Lower leg skin (tissue), 4 donors: ENCODE results near the gene IQGAP3. TPM values are rescaled to one million over a fixed set of nuclear protein-coding genes. Genes with fewer than 3 reads are reported as not detected.
A peak's percentile ranks its signal among the peaks of the same experiment; 100 is the strongest.

ENCODE experiments used
- DNase-seq, 2 donors: peaks; one replicate each; pipeline ENCODE4 v3.0.0-alpha.2; 2019; ENCODE audit warnings: low spot score in 2 of 2
- H3K4me3 ChIP-seq: fragments of 200-600 bp; sonication (generic); 2 replicates; pipeline ENCODE4 v1.5.1; 2017; ENCODE audit warnings: mild to moderate bottlenecking, low read depth; ENCODE audit not compliant: poor library complexity, severe bottlenecking
- POLR2A ChIP-seq, 2 donors: fragments of 450-650 bp; IDR thresholded peaks; one replicate each; pipeline ENCODE4 v1.6.1; 2016 to 2017; ENCODE audit warnings: antibody characterized with exemption in 2 of 2, mild to moderate bottlenecking in 1 of 2, moderate library complexity in 1 of 2
- WGBS, 2 donors: methylation state at CpG; one replicate each; pipeline ENCODE4 v1.1.5; 2018; 5-methylcytosine and 5-hydroxymethylcytosine counted together
- intact Hi-C: fragments of 100-400 bp; cut with DNase I; formaldehyde crosslinking; loops from one replicate; pipeline ENCODE4 v1.15.0; 2023; ENCODE audit warnings: low total_unique reads
- total RNA-seq, 4 donors: library from RNA; depleted of rRNA; stranded (reverse); fragments of >200 nt; gene quantifications; one replicate each; pipeline ENCODE4 v1.1.0, GENCODE V29; 2016
- TF ChIP-seq, protein P1 (sequence below), 3 donors: fragments of 450-650 bp; IDR thresholded peaks; one replicate each; pipeline ENCODE4 v1.5.1; 2016; ENCODE audit warnings: antibody characterized with exemption in 3 of 3, mild to moderate bottlenecking in 3 of 3, moderate library complexity in 2 of 3

IQGAP3 gene
- total RNA-seq, 4 donors from 2014 or later: 0.98 to 3.0 (median 2.1) TPM

DNA sequence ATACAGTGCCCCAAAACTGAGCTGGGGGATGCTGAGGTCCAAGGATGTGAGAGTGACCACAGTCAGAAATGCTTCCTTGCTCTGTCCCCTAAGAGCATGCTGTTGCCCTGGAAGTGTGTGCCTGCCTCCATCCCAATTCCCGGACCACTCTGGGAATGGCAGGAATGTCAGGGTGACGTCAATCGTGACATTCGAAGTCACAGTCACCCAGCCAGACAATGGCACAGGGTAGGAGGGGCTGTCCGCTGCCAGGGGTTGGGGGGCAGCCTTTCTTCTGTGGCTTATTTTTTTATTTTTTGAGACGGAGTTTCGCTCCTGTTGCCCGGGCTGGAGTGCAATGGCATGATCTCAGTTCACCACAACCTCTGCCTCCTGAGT, 94.1 kb downstream of the IQGAP3 start:
- 89 to 92% methylated on average over 8 of the region's 8 CpGs for WGBS, 2 donors
- TF ChIP-seq POLR2A (IDR thresholded peaks at IDR 0.05): no peak
- TF ChIP-seq, protein P1, sequence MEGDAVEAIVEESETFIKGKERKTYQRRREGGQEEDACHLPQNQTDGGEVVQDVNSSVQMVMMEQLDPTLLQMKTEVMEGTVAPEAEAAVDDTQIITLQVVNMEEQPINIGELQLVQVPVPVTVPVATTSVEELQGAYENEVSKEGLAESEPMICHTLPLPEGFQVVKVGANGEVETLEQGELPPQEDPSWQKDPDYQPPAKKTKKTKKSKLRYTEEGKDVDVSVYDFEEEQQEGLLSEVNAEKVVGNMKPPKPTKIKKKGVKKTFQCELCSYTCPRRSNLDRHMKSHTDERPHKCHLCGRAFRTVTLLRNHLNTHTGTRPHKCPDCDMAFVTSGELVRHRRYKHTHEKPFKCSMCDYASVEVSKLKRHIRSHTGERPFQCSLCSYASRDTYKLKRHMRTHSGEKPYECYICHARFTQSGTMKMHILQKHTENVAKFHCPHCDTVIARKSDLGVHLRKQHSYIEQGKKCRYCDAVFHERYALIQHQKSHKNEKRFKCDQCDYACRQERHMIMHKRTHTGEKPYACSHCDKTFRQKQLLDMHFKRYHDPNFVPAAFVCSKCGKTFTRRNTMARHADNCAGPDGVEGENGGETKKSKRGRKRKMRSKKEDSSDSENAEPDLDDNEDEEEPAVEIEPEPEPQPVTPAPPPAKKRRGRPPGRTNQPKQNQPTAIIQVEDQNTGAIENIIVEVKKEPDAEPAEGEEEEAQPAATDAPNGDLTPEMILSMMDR (IDR thresholded peaks at IDR 0.05): no peak
- H3K4me3 ChIP-seq: no peak overlapping the region
- DNase-seq: no peak
- intact Hi-C loops: no loop called here

DNA sequence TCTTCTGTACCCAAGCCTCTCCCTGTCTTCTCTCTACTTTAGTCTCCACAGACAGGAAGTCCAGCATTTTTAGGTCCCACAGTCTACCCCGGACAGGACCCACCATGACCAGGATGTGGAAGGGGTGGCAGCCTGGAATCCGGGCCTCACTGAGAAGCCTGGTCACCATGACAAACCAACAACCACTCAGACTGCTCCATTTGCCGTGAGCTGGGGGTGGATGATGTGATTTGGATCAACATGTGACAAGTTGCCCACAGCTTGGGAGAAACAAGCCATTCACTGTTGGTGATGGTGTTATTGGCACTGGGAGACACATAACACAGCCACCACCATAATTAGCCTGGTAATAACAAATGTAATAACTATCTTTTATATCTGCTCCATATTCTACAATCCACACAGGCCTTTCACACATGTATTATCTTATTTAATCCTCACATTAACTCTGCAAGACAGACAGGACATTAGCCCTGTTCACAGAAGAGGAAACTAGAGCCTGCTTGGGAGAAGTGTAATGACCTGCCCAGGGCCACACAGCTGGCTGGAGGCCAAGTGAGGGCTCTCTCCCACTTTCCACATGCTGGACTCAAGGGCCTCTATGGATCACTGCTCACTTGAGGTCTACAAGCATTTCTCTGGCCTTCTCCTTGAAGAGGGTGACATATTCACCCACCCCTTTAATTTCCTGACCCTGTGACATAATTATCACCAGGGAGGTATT, 94.7 kb downstream of the IQGAP3 start:
- no peak for DNase-seq
- intact Hi-C loops: no loop called here
- TF ChIP-seq, protein P1 (IDR thresholded peaks at IDR 0.05): no peak
- no peak for TF ChIP-seq POLR2A (IDR thresholded peaks at IDR 0.05)
- H3K4me3 ChIP-seq: no peak overlapping the region
- 35 to 46% methylated on average over 3 of the region's 3 CpGs for WGBS, 2 donors

- H3K4me3 ChIP-seq: no peak overlapping the region
- TF ChIP-seq, protein P1 (IDR thresholded peaks at IDR 0.05): no peak
- TF ChIP-seq POLR2A (IDR thresholded peaks at IDR 0.05): no peak
- intact Hi-C loops: no loop called here
- 25 to 28% methylated on average over 8 of the region's 8 CpGs for WGBS, 2 donors
- DNase-seq: no peak
Observed at GRCh38 chr1:156476501-156477298, 95.7 kb downstream of the IQGAP3 start.

DNA sequence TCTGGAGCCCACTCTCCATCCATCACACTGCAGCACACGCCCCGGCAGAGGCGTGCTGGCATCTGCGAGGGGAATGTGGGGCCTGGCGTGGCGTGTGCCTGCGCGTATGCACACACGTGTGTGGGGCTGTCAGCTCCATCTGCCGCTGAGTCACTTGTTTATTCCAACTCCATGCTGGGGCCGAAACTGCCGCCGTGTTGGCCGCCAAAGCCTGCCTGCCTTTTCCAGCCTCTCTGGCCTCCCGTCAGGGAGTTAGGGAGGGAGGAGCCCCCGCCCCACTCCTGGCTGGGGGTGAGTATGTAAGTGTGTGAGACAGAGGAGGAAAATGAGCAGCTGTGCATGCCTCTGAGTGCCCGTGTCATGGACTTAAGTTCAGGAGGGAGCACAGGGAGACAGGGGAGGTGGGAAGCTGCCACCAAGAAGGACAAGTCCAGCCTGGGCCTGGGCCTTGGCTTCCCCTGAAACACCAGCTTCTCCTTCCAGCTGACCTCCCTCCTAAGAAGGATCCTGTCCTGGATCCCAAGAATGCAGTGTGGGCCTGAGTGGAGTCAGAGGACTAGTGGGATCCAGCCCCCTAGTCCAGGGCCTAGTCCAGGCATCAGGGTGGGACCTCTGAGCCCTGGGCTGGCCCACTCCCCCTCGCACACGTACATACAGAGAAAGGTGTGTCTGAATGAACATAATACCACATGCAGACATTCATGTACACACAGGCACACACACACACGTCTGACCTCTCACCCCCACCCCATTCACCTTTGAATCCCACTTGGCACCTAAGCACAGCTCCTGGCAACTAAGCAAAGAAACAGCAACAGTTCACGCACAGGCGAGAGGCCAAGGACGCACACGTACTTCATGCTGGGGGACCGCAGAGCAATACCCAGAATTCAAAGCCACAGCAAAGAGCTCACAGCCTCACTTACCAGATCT, 96.5 kb downstream of the IQGAP3 start:
- WGBS, 2 donors: 43 to 47% methylated on average over 22 to 25 of the region's 25 CpGs
- peak; percentile 87 to 96 for DNase-seq
- no peak overlapping the region for H3K4me3 ChIP-seq
- intact Hi-C loops: no loop called here
- TF ChIP-seq POLR2A (IDR thresholded peaks at IDR 0.05): no peak
- TF ChIP-seq, protein P1 (IDR thresholded peaks at IDR 0.05): no peak

Other genes with a start within 250 kb of the IQGAP3 start
- gene CCT3, start 234.3 kb downstream of the IQGAP3 start, total RNA-seq: 100 to 1,000 TPM; 119 to 202 (median 150) TPM
- gene TSACC, start 234.0 kb downstream of the IQGAP3 start, total RNA-seq: 1 to 10 TPM in 1 of 4 donors, not detected in 3; 3.2 TPM
- gene RHBG, start 203.4 kb downstream of the IQGAP3 start, total RNA-seq: 10 to 100 TPM in 1 of 4 donors, 1 to 10 TPM in 3; 3.5 to 14.2 (median 9.3) TPM
- 10 to 100 TPM; 32.1 to 67.3 (median 55.6) TPM for gene MEF2D, start 71.8 kb downstream of the IQGAP3 start, total RNA-seq
- gene TTC24, start 7.2 kb upstream of the IQGAP3 start, total RNA-seq: under 1 TPM in 1 of 4 donors, not detected in 3; 0.19 TPM
- 10 to 100 TPM; 37.0 to 52.7 (median 45.8) TPM for gene NAXE, start 19.2 kb upstream of the IQGAP3 start, total RNA-seq
- gene GPATCH4, start 28.9 kb upstream of the IQGAP3 start, total RNA-seq: 10 to 100 TPM in 3 of 4 donors, 1 to 10 TPM in 1; 10.0 to 18.5 (median 13.9) TPM
- gene HAPLN2, start 46.9 kb upstream of the IQGAP3 start, total RNA-seq: 1 to 10 TPM in 1 of 4 donors, under 1 TPM in 2, not detected in 1; 0.68 to 1.0 (median 0.80) TPM
- 10 to 100 TPM; 21.9 to 50.1 (median 26.0) TPM for gene BCAN, start 69.6 kb upstream of the IQGAP3 start, total RNA-seq
- 1 to 10 TPM; 2.4 to 8.9 (median 5.0) TPM for gene NES, start 104.8 kb upstream of the IQGAP3 start, total RNA-seq
- 100 to 1,000 TPM in 1 of 4 donors, 10 to 100 TPM in 3; 67.9 to 103 (median 96.1) TPM for gene CRABP2, start 133.0 kb upstream of the IQGAP3 start, total RNA-seq
- gene METTL25B, start 155.9 kb upstream of the IQGAP3 start, total RNA-seq: 10 to 100 TPM; 20.3 to 39.0 (median 28.2) TPM
- 10 to 100 TPM; 13.4 to 21.4 (median 16.7) TPM for gene ISG20L2, start 156.2 kb upstream of the IQGAP3 start, total RNA-seq
- gene MRPL24, start 168.5 kb upstream of the IQGAP3 start, total RNA-seq: 10 to 100 TPM; 34.0 to 44.9 (median 41.5) TPM
- 100 to 1,000 TPM; 210 to 233 (median 222) TPM for gene HDGF, start 179.1 kb upstream of the IQGAP3 start, total RNA-seq
- gene PRCC, start 195.0 kb upstream of the IQGAP3 start, total RNA-seq: 10 to 100 TPM; 35.4 to 45.6 (median 38.8) TPM
- gene SH2D2A, start 244.3 kb upstream of the IQGAP3 start, total RNA-seq: 1 to 10 TPM in 1 of 4 donors, not detected in 3; 1.5 TPM